ENCODE results near the gene ARHGEF10L.
A peak's percentile ranks its signal among the peaks of the same experiment; 100 is the strongest.

ARHGEF10L gene

DNA sequence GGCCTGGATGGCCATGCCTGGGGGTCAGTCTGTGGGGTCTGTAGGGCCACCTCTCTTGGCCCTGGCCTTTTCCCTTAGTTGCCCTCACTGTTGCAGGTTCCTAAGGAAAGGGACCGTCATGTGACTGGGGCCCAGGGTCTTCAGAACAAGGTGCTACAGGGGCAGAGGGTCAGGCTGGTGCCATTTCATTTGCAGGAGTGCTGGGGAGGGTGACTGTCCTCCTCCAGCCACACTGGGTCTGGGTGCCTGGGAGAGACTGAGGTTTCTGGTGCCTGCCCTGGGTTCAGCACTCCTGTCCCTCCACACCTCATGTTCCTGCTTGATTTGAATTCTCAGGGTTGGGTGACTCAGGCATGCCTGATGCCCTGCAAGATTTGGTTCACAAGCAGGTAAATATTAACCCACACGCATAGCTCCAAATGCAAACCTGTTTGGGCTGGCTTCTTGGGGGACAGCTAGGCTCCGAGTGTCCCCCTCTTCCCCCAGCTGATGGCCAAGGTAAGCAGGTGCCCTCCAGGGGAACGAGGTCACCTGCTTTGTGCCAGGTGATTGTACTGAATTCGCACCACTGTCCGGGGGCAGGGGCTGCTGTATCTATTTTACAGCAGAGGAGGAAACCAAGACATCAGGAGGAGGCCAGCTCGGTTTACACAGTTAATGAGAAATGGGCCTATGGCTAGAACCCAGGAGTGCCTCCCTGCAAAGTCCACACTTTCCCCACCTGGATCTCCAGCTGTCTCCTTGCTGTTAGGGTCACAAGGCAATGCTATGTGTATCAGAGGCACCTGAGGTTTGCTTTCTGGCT, 20.3 kb downstream of the ARHGEF10L start:
- no peak for DNase-seq (ENCODE audit: low spot score)
- Histone ChIP-seq H3K4me3 (no peak overlapping the region), H3K27ac (peak overlapping the region; percentile 94 to 99)
- TF ChIP-seq, protein P1, sequence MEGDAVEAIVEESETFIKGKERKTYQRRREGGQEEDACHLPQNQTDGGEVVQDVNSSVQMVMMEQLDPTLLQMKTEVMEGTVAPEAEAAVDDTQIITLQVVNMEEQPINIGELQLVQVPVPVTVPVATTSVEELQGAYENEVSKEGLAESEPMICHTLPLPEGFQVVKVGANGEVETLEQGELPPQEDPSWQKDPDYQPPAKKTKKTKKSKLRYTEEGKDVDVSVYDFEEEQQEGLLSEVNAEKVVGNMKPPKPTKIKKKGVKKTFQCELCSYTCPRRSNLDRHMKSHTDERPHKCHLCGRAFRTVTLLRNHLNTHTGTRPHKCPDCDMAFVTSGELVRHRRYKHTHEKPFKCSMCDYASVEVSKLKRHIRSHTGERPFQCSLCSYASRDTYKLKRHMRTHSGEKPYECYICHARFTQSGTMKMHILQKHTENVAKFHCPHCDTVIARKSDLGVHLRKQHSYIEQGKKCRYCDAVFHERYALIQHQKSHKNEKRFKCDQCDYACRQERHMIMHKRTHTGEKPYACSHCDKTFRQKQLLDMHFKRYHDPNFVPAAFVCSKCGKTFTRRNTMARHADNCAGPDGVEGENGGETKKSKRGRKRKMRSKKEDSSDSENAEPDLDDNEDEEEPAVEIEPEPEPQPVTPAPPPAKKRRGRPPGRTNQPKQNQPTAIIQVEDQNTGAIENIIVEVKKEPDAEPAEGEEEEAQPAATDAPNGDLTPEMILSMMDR (IDR thresholded peaks at IDR 0.05): no peak

DNA sequence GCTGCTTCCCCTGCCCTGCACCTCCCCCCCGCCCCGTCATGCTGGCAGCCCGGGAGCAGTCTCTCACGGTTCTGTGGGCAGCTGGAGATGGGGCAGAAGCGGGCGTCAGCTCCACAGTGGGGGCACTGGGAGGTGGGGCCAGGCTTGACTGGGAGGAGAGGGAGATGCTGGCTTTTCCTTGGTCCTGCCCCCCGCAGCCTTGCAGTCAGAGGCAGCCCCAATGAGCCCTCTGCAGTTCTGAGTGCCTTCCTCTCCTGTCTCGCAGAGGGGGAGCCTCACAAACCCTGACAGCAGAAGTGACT, 21.7 kb downstream of the ARHGEF10L start:
- H3K27ac ChIP-seq: peak overlapping the region; percentile 94 to 99
- TF ChIP-seq, protein P1 (IDR thresholded peaks at IDR 0.05): no peak
- peak; percentile 89 for DNase-seq (ENCODE audit: low spot score)
- H3K4me3 ChIP-seq: peak overlapping the region; percentile 54

DNA sequence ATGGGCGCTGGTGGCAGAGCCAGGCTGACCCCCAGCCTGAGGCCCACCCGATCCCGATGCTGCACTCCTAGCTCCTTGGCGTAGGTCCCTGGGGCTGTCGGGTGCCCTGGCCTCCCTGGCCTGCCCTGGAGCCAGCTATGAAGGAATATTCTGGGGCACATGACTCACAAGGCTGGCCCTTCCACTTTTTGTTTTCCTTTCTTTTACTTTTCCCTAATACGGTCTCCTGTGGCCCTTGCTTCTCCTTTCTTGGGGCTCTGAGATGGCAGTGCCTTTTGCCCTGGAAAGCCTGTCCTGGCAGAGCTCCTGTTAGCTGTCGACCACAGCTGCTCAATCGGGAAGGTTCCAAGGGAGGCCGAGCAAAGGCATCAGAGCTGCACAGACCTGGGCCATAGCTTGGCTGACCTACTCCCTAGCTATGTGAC, 22.1 kb downstream of the ARHGEF10L start:
- TF ChIP-seq, protein P1 (IDR thresholded peaks at IDR 0.05): no peak
- Histone ChIP-seq H3K27ac (peak overlapping the region; percentile 94 to 99), H3K4me3 (peak overlapping the region; percentile 54)
- DNase-seq (ENCODE audit: low spot score): peak; percentile 96

DNA sequence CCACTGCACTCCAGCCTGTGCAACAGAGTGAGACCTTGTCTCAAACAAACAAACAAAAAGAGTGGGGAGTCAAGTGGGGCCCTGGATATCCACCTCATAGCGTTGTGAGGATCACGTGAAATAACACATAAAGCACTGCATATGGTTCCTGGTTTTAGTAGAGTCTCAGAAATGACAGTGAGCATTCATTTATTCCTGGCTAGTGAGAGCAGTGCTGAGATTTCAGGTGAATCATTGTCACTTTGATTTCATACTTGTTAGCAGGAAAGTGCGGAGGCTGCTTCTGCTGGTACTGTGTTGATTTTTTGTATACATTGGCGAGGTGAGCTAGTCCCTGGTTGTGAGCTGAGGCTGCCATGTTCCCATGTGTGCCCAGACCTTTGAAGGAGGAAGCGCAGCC, 22.9 kb downstream of the ARHGEF10L start:
- peak overlapping the region; percentile 94 to 99 for H3K27ac ChIP-seq
- no peak overlapping the region for H3K4me3 ChIP-seq
- TF ChIP-seq, protein P1 (IDR thresholded peaks at IDR 0.05): no peak
- no peak for DNase-seq (ENCODE audit: low spot score)

DNA sequence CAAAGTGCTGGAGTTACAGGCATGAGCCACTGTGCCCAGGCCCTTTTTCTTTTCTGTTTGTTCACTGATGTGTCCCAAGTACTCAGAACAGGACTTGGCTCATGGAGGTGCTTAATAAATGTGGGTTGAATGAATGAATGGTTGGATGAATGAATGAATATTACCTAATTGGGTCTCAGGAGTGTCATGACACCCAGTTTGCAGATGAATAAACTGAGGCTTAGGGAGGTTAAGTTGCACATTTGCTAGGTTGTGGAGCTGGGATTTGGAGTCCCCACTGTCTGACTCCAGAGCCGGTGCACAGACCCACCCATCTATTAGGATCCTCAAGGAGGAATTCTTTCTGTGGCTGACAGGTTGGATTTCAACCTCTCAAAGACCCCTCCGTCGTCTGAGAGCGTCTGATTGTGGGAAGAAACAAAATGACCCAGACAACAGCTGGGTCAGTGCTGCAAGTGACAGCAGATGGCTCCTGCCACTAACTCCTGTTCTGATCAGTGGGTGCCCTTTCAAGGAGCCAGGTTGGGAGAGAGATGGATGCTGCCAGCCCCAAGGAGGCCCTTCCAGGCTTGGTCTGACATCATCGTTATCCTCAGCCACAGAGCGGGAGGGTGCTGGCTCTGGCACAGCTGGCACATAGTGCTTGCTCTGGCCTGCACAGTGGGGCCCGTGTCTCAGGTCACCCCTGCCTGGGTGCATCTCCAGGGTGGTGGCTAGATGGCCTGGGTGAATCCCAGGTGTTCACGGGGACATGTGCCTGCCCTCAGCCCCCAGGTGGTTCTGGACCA, 24.2 kb downstream of the ARHGEF10L start:
- no peak overlapping the region for H3K4me3 ChIP-seq
- TF ChIP-seq, protein P1 (IDR thresholded peaks at IDR 0.05): no peak
- H3K27ac ChIP-seq: peak overlapping the region; percentile 94 to 99
- DNase-seq (ENCODE audit: low spot score): no peak

DNA sequence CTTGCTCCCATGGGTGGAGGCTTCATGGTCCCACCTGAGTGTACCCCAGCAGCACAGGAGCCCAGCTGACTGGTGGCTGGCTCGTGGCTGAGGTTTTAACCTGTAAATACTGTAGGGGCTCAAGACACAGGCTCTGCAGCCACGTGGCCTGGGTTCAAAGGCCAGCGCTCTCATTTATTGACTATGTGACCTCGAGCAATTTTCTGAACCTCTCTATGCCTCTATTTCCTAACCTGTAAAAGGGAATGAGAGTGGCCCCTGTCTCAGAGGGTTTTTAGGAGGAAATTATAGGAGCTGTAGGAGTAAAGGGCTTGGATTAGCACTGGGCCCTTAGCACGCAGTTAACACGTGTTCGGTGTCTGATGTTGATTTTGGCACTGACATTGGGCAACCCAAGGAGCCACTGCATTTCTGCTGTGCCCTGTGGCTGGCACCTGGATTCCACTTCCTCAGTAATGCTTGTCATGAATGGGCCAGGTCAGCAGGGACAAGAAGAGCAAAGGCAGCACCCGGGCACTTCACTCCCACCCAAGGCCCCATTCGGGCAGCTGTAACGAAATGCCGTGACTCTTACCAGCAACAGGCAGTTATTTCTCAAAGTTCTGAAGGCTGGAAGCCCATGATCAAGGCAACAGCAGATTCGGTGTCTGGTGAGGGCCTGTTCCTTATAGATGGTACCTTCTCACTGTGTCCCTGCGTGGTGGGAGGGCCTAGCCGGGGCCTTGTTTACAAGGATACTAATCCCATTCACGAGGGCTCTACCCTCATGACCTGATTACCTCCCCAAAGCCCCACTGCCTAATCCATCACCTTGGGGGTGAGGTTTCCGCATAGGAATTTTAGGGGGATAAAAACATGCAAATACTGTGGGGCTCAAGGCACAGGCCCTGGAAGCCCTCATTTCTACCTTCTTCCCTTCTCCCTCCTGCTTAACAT, 25.2 kb downstream of the ARHGEF10L start:
- peak overlapping the region; percentile 94 to 99 for H3K27ac ChIP-seq
- DNase-seq (ENCODE audit: low spot score): no peak
- TF ChIP-seq, protein P1 (IDR thresholded peaks at IDR 0.05): no peak
- no peak overlapping the region for H3K4me3 ChIP-seq

All from coronary artery (tissue), 2 donors.